ENCODE measurements around the gene TRMT13.

Gene TRMT13

GRCh38 chr1:100134872-100135271 lies 1.9 kb downstream of the TRMT13 start:
- H3K27ac ChIP-seq, result no peak overlapping the region
- TF ChIP-seq, protein P1, sequence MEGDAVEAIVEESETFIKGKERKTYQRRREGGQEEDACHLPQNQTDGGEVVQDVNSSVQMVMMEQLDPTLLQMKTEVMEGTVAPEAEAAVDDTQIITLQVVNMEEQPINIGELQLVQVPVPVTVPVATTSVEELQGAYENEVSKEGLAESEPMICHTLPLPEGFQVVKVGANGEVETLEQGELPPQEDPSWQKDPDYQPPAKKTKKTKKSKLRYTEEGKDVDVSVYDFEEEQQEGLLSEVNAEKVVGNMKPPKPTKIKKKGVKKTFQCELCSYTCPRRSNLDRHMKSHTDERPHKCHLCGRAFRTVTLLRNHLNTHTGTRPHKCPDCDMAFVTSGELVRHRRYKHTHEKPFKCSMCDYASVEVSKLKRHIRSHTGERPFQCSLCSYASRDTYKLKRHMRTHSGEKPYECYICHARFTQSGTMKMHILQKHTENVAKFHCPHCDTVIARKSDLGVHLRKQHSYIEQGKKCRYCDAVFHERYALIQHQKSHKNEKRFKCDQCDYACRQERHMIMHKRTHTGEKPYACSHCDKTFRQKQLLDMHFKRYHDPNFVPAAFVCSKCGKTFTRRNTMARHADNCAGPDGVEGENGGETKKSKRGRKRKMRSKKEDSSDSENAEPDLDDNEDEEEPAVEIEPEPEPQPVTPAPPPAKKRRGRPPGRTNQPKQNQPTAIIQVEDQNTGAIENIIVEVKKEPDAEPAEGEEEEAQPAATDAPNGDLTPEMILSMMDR (conservative IDR thresholded peaks at IDR 0.05), result peak; percentile 16
- TF ChIP-seq ZFX (IDR thresholded peaks at IDR 0.05), result no peak

DNA sequence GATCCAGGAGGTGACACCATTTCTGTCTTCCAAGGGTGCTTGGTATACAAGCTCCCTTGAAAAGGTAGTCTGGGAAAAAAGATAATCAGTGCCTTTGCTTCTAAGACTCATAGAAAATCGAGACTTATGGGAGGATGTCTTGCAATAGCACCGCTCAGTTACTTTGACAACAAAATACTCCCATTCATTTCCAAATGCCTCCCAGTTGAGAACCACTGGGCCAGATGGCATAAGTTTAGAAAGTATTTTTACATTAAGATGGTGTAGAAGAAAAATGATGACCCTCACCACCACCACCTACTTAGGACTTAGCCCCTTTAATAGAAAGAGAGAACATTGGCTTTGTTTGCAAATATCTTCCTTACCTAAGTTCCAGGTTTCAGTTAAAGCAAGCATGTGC lies 4.6 kb downstream of the TRMT13 start:
- TF ChIP-seq, protein P1 (conservative IDR thresholded peaks at IDR 0.05), result no peak
- TF ChIP-seq ZFX (IDR thresholded peaks at IDR 0.05), result no peak
- H3K27ac ChIP-seq, result no peak overlapping the region

GRCh38 chr1:100141192-100141591 lies 8.2 kb downstream of the TRMT13 start:
- TF ChIP-seq, protein P1 (conservative IDR thresholded peaks at IDR 0.05), result no peak
- no peak for TF ChIP-seq ZFX (IDR thresholded peaks at IDR 0.05)
- H3K27ac ChIP-seq, result no peak overlapping the region

GRCh38 chr1:100142343-100142742 lies 9.4 kb downstream of the TRMT13 start:
- no peak overlapping the region for H3K27ac ChIP-seq
- TF ChIP-seq ZFX (IDR thresholded peaks at IDR 0.05), result no peak
- TF ChIP-seq, protein P1 (conservative IDR thresholded peaks at IDR 0.05), result no peak

GRCh38 chr1:100145116-100145515 lies 12.2 kb downstream of the TRMT13 start:
- TF ChIP-seq ZFX (IDR thresholded peaks at IDR 0.05), result no peak
- TF ChIP-seq, protein P1 (conservative IDR thresholded peaks at IDR 0.05), result no peak
- no peak overlapping the region for H3K27ac ChIP-seq

GRCh38 chr1:100146958-100147357 lies 14.0 kb downstream of the TRMT13 start:
- no peak for TF ChIP-seq ZFX (IDR thresholded peaks at IDR 0.05)
- TF ChIP-seq, protein P1 (conservative IDR thresholded peaks at IDR 0.05), result no peak
- H3K27ac ChIP-seq, result no peak overlapping the region

DNA sequence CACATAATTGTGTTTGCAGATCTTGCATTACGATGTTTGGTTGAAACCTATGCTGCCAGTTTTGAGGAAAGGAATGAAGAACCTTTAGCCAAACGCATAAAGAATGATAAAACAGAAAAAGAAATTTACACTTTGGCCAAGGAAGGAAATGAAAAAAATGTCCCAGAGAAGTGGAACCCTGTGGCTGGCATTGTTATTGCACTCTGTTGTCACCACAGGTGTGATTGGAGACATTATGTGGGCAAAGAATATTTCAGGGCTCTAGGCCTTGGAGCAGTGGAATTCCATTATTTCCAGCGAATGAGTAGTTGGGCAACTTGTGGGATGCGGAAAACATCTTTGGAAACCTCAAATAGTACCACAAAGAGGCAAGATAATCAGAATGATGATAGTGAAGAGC lies 14.9 kb downstream of the TRMT13 start:
- no peak for TF ChIP-seq ZFX (IDR thresholded peaks at IDR 0.05)
- TF ChIP-seq, protein P1 (conservative IDR thresholded peaks at IDR 0.05), result no peak; the same call in 1 of the 2 replicates
- H3K27ac ChIP-seq, result no peak overlapping the region

Measured in C4-2B (cell line).